ENCODE measurements around the gene MFSD1.

The MFSD1 gene

DNA sequence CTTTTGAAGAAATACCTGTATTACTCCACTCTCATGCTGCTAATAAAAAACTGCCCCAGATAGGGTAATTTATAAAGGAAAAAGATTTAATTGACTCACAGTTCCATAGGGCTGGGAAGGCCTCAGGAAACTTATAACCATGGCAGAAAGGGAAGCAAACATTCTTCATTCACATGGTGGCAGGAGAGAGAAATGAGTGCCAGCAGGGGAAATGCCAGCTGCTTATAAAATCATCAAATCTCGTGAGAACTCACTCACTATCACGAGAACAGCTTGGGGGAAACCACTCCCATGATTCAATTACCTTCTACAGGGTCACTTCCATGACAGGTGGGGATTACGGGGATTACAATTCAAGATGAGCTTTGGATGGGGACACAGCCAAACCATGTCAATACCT is 18.7 kb downstream of the MFSD1 start:
- no peak for DNase-seq

DNA sequence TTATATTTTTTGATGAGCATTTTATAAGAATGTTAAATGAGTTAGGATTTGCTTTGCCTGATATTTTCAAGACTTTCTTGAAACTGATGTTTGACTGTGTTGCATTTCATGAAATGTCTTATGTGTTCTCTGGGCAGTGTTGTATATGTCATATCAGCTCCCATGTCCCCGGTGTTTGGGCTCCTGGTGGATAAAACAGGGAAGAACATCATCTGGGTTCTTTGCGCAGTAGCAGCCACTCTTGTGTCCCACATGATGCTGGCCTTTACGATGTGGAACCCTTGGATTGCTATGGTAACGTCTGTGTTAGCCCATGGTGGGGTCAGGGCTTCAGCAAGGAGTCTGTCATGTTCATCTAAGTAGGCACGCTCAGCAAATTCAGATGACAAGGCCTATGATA is 20.0 kb downstream of the MFSD1 start:
- no peak for DNase-seq

DNA sequence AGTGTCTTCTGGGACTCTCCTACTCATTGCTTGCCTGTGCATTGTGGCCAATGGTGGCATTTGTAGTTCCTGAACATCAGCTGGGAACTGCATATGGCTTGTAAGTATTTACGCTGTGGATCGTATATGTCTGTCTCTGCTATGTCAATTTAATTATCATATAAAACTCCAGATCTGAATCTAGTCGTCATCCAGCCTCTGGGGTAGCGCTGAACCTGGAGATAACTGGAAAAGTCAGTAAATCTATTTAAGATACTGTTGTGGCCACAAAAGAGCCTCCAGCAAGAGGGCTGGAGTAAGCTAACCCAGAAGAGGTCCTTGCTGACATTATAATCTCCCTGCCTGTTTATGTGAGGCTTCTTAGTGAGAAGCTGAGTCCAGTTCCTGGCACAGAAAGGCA is 21.6 kb downstream of the MFSD1 start:
- DNase-seq = no peak

DNA sequence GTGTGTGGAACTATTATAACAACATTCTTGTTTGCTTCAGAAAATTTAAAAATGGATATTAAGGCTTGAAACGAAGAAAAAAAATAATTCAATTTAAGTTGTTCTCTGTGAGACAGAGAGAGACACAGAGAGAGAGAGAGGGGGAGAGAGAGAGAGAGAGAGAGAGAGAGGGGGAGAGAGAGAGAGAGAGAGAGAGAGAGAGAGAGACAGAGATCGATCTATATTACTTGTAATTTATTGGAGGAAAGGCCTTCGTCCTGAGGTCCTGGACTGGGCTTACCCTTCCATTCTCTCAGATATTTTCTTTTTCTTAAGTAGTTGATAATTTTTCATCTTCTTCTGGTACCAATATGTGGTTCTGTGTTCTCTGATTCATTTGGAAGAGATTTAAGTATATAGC is 25.9 kb downstream of the MFSD1 start:
- DNase-seq = no peak

DNA sequence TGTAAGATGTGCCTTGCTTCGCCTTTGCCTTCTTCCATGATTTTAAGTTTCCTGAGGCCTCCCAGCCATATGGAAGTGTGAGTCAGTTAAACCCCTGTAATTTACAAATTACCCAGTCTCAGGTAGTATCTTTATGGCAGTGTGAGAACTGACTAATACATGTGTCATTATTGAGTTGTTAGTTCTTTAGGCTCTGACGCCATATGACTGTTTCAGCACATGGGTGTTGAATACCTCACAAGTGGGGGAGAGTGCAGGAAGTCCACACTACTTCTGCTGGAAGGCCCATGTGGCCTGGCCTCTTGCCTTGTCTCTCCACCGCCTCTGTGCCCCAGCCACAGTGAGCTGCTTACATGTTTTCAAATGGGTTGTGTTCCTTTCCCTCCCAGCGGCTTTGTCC is 28.5 kb downstream of the MFSD1 start:
- DNase-seq = no peak

DNA sequence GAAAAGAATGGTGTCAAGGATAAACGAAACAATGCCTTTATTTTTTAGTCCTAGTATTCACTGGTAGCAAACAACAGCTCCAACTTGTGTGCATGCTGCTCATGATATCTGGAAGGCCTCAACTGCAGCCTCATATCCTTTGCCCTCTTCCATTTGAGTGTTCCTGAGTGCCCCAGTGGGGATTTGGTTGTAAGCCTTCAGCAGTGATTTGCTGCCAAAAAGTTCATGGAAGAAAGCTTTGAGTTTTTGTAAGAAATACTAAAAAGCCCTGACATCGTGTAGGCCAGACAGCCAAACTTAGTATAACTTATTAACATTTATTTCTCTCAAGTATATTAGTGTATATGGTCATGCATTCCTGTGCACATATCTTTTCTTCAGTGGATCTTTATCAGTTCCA is 30.0 kb downstream of the MFSD1 start:
- no peak for DNase-seq

DNA sequence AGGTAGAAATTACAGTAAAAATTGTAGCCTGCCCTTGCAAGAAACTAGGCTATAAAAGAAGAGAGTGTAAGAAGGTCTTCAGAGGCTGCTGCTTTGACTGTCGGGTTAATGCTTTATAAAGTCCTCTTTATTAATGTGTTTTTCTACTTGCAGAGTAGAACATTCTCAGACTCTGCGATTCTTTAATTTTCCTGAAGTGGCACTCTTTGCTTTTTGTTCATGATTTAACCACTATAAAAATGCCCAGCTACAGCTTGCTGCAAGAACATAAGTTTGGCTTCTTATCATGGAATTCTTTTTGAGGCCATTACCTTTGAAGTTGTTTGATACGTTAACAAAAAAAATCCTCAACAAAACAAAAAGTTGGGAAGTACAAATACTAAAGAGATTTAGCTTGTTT is 33.8 kb downstream of the MFSD1 start:
- no peak for DNase-seq

DNA sequence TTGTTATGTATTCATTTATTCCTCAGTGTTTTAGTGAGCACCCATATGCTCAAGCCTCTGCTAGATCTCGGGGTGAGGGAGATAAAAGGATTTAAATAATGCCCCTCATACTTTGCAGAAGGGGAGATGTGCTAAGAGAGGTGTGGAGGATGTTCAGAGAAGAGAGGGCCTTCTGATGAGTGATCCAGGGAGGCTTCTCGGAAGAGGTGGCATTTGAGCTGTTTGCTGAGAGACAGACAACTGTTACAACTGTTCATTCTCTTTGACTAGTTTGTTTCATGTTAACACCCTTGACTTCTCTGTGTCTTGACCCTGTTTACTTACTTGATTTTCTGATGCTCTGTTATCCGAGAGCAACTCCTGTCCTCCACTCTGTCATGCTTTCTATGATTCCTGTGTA is 34.5 kb downstream of the MFSD1 start:
- DNase-seq = no peak

DNA sequence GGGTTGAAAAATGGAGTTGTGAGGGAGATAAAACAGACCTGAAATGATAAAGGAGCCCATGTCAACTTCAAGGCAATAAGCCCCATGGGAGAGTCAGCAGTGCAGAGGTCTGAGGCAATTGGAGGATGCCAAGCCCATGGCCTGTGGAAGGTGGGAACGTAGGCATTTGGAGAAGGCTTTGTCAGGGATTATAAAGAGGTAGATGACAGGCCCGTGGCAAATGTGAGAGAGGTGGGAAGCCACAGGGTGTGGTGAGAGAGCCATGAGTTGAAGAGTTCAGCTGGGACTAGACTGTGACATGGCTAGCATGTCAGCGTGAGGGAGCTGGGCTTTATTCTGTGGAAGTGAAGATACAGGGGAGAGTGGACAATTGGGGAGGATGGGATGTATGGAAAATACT is 35.4 kb downstream of the MFSD1 start:
- no peak for DNase-seq

DNA sequence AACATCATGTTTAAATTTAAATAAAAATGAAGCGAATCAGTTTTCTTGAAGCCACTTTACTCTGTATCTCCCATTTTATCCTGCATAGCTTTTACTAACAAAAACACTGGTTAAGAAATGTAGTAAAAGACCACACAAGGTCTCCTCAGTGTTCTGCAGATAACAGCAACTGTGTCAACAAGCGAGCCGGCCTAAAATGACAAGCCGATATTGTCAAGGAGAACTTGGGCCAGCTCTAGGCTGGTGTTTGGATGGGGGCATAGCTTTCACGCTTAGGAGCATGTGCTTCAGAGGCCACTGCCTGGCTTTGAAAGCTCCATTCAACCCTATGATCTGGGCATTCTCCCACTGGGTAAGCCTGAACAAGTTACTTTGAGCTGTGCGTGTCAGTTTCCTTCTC is 38.1 kb downstream of the MFSD1 start:
- DNase-seq = no peak

DNA sequence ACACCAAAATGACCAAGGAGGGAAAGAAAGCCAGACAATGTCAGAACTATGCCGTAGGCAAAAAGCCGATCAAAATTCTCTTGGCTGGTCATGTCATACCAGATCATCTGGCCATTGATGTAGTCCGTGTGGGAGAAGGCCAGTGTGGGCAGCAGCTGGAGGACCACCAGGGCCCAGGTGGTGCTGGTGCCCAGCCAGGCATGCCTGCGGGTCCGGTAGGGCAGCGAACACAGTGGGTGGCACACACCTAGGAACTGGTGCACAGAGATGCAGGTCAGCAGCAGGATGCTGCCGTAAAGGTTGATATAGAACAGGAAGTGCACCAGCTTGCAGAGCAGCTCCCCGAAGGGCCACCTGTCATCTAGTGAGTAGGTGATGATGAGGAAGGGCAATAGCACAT is 39.5 kb downstream of the MFSD1 start:
- no peak for DNase-seq

DNA sequence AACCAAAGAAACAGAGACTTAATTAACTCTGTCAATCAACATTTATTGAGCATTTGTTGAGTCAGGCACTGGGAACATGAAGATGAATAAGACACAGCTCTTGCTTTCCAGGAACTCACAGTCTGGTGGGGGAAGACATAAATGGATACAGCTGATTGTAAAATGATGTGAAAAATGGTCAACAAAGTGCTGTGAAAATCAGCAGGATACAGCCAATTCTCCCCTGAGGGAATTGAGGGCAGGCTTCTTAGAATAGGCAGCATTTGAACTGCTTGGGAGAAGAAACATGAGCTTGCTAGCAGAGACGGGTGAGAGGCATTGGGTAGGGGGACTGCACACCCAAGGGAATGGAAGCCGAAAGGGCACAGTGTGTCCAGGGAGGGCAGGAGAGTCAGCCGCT is 41.1 kb downstream of the MFSD1 start:
- DNase-seq = no peak

DNA sequence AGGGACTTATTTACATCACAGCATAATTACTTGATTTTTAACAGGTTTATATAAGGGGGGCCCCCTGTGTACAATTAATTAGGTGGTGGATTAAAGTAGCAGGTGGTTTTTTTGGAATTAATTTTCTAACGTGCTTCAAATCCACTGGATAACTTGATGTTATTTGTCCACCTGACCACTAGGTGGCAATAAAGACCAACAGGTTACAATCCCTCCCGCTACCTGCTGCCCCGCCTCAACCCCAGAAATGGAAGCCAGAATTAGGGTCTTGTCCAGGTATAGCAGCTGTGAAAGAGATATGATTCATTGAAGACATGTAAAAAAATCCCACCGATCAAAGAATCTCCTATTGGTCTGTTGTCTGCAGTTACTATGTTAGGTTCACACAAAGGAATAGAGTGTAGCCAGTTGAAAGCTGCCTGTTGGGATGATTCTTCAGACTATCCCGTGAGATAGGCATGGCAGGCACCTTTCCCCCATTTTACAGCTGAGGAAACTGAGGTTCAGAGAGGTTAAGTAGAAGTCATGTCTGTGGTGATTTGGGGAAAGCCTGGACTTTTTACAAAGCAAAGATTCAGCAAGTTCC is 44.0 kb downstream of the MFSD1 start:
- DNase-seq = peak; percentile 12

DNA sequence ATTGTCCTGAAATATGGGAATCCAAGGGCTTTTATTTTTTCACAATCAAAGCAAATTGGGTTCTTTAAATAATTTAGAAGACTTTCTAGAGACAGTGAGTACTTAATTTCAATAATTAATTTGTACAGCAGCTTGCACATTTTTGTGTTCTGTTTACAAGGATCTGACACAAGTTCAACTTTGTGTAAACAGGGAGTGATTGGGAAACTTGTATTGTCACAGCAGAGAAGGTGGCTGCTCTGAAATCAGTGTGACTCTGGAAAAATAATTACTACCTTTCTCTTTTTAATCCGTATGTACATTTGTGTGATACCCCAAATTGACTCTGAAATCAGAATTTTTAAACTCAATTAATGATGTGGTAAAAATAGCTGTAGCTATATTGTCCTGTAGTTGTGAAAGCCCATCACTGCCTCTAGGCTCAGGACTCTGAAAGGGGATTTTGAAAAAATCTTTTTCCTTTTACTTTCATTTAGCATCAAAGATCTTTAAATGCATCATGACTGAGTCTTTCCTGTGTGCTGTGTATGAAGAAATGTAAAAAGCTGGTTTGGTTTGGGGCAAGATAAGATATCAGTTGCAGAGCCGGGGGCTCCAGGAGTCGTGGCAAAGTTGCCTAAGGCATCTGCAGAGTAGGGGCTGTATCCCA is 45.1 kb downstream of the MFSD1 start:
- DNase-seq = no peak

DNA sequence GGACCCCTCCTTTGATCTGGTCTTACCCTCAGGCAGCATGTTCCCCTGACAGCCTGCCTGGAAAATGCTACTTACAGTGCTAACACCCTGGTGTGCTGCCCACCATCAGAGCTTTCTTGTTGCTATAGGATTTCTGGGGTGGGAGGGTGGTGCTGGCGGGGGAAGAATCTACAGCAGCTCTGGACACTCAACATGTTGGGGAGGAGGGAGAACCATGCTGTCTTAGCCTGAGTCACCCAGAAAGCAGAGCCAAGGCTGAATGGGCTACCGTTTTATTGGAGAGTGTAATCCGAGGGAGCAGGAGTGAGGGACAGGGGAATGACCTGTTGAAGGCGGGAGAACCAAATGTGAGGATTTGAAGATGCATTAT is 45.6 kb downstream of the MFSD1 start:
- no peak for DNase-seq

DNA sequence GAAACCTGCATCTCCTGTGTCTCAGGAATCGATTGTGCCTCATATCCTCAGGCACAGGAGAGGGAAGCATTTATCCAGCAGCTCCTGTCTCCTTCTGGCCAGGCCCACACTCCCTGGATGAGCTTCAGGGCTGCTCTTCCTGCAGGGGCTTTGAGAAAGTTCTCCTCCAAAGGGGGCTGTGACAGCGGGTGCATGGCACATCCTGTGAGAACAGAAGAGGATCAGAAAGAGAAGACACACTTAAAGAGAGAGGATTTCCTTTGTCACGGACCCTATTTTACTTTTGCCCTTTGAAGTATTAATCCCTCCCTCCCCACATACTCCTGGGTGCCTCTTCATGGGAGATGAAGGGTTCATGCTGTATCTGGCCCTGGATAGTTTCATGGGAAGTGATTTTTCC is 46.0 kb downstream of the MFSD1 start:
- no peak for DNase-seq

DNA sequence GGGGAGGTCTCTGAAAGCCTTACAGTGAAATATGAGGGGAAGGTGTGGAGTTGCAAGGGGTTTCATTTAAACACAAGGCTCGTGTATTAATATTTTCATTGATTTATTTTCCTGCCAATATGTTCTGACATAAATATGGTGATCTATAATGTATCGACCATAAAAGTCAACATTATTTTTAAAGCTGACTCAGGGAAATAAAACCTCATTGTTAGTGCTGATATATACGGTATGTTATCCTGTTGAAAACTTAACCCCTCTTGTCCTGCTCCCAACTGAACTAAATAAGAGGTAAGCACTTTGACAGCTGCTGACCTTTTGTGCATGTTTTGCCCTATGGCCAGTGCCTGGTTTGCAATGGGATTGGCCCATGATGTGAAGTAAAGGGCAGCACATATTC is 47.9 kb downstream of the MFSD1 start:
- DNase-seq = no peak

DNA sequence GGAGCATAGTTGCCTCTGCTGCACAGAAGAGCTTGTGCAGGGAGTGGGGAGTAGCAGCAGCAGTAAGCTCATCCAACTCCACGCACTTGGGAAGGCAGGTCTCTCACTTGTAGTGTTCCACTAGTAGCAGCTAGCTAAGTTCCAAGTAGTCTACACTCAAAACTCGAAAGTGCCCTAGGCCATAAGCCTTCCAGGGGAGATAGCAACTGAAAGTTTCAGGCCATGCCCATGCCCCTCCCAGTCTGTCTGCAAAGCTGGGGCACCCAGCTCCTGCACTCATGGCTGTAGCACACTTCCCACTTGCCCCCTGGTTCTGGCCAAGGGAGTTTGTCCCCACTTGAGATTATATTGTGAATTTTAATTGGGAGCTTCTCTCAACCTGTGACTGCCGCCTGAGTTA is 57.5 kb downstream of the MFSD1 start:
- DNase-seq = no peak

DNA sequence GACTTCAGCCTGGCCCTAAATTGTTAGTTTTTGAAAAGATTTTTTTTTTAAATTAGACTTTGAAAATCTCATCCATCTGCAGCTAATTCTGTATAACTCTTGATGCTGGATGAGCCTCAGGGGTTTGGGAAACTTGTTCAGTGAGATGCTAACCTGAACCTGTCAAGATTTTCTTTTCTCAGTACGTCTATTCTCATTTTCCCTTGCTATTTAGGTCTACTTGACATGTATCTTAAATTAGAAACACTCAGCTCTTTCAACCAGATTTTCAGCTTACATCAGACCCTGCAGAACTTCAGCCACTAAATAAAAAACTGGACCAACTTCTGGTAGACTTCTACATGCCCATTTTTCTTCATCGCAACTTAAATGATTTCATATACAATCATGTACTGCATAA is 61.4 kb downstream of the MFSD1 start:
- DNase-seq = no peak

DNA sequence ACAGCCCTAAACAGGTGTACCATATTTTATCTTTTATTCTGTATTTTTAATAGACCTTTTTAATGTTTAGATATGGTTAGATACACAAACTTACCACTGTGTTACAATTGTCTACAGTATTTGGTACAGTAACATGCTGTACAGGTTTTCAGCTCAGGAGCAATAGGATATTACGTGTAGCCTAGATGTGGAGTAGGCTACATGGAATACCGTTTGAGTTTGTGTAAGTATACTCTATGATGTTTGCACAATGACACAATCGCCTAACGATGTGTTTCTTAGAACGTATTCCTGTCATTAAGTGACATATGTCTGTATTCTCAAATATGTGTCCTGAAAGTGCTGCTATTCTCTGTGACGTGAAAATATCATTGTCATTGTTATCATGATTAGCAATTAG is 62.6 kb downstream of the MFSD1 start:
- DNase-seq = no peak

DNA sequence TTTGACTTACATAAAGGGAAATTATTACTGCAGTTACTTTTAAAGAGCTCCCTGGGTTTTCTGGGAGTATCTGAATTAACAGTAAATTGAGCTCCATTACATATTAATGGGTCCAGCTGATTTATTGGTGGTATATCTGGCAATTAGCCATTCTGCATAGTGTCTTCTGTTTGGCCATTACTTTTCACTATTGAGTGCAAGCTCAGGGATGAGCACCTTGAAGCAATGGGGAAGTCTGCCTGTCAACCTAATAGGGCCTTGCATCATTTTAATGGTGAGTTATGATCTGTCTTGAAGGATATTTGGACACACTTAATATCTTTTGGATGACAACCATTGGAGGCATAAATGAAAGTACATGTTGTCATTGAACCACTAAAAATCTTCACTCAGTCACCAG is 73.8 kb downstream of the MFSD1 start:
- no peak for DNase-seq

Data from NCI-H1092 (cell line).